WTC11 (cell line): ENCODE measurements around the gene CBX7. TPM values are rescaled to one million over a fixed set of nuclear protein-coding genes. Genes with fewer than 3 reads are reported as not detected.

Experiments used
- ATAC-seq: fragments of 200-7000 bp; cut with Tn5 transposase; 2 replicates; pipeline ENCODE4 v1.10.0; 2021; ENCODE audit warnings: mild to moderate bottlenecking, moderate library complexity
- CTCF ChIA-PET: fragments of 300-600 bp; sonication (Branson Sonifier 250); formaldehyde crosslinking; loops from one replicate; lab custom pipeline; 2021; ENCODE audit warnings: antibody characterized with exemption; lab: Charles Lee
- POLR2A ChIA-PET: fragments of 350-600 bp; sonication (Branson Sonifier 250); formaldehyde crosslinking; loops from one replicate; lab custom pipeline; 2021; ENCODE audit warnings: antibody characterized with exemption; lab: Charles Lee
- DNase-seq: peaks from one replicate; pipeline ENCODE4 v3.0.0; 2021; ENCODE audit warnings: low spot score
- H3K27ac Mint-ChIP-seq: 2 replicates; pipeline ENCODE4 v1.8.0; 2021; ENCODE audit warnings: mixed read lengths
- H3K27me3 Mint-ChIP-seq: 2 replicates; pipeline ENCODE4 v1.8.0; 2021; ENCODE audit warnings: low read depth, mild to moderate bottlenecking, moderate library complexity, mixed read lengths
- H3K36me3 Mint-ChIP-seq: 2 replicates; pipeline ENCODE4 v1.8.0; 2021; ENCODE audit warnings: mixed read lengths
- H3K4me1 Mint-ChIP-seq: 2 replicates; pipeline ENCODE4 v1.8.0; 2022; ENCODE audit warnings: mixed read lengths
- H3K4me3 Mint-ChIP-seq: 2 replicates; pipeline ENCODE4 v1.8.0; 2021; ENCODE audit warnings: mild to moderate bottlenecking, moderate library complexity, mixed read lengths
- H3K9me3 Mint-ChIP-seq: 2 replicates; pipeline ENCODE4 v1.8.0; 2021; ENCODE audit warnings: mixed read lengths
- ELF4 ChIP-seq: sonication (generic); formaldehyde crosslinking; IDR thresholded peaks from 2 replicates; pipeline ENCODE4 v1.8.1; 2022; ENCODE audit warnings: low read depth, mild to moderate bottlenecking, moderate library complexity, missing genetic modification reagents
- ETV6 ChIP-seq: sonication (generic); formaldehyde crosslinking; IDR thresholded peaks from 2 replicates; pipeline ENCODE4 v1.8.1; 2022; ENCODE audit warnings: mild to moderate bottlenecking, missing genetic modification reagents
- JAZF1 ChIP-seq: fragments of 250-450 bp; sonication (Bioruptor Pico); IDR thresholded peaks from 2 replicates; pipeline ENCODE4 v1.9.0; 2021; ENCODE audit warnings: moderate library complexity, mild to moderate bottlenecking, inconsistent platforms
- NFE2L1 ChIP-seq: sonication (generic); formaldehyde crosslinking; IDR thresholded peaks from 2 replicates; pipeline ENCODE4 v1.8.1; 2023; ENCODE audit warnings: missing genetic modification reagents
- NR3C1 ChIP-seq: sonication (generic); formaldehyde crosslinking; conservative IDR thresholded peaks from 2 replicates; pipeline ENCODE4 v1.8.1; 2023; ENCODE audit warnings: low read depth, mild to moderate bottlenecking, missing genetic modification reagents
- TEAD1 ChIP-seq: sonication (generic); formaldehyde crosslinking; IDR thresholded peaks from 2 replicates; pipeline ENCODE4 v1.8.0; 2022; ENCODE audit warnings: mild to moderate bottlenecking, missing genetic modification reagents
- TP53 ChIP-seq: sonication (generic); formaldehyde crosslinking; IDR thresholded peaks from 2 replicates; pipeline ENCODE4 v1.8.1; 2023; ENCODE audit warnings: mild to moderate bottlenecking, missing genetic modification reagents
- ZNF219 ChIP-seq: sonication (generic); formaldehyde crosslinking; IDR thresholded peaks from 2 replicates; pipeline ENCODE4 v1.8.0; 2023; ENCODE audit warnings: missing genetic modification reagents, mild to moderate bottlenecking, borderline replicate concordance
- ZNF232 ChIP-seq: sonication (generic); formaldehyde crosslinking; IDR thresholded peaks from 2 replicates; pipeline ENCODE4 v1.8.0; 2022; ENCODE audit warnings: mild to moderate bottlenecking, missing genetic modification reagents
- ZNF263 ChIP-seq: sonication (generic); formaldehyde crosslinking; IDR thresholded peaks from 2 replicates; pipeline ENCODE4 v1.8.1; 2022; ENCODE audit warnings: low read depth, mild to moderate bottlenecking, moderate library complexity, missing genetic modification reagents
- ZSCAN18 ChIP-seq: fragments of 250-450 bp; sonication (Bioruptor Pico); IDR thresholded peaks from 2 replicates; pipeline ENCODE4 v2.1.2; 2022; ENCODE audit warnings: mild to moderate bottlenecking, moderate library complexity
- total RNA-seq: library from RNA; stranded (reverse); gene quantifications from 3 replicates; pipeline ENCODE4 v1.2.3, GENCODE V29; 2021
- TF ChIP-seq, protein P1 (sequence below): sonication (generic); formaldehyde crosslinking; IDR thresholded peaks from 2 replicates; pipeline ENCODE4 v1.8.0; 2023; ENCODE audit warnings: mild to moderate bottlenecking, missing genetic modification reagents
- TF ChIP-seq, protein P2 (sequence below): sonication (generic); formaldehyde crosslinking; IDR thresholded peaks from 2 replicates; pipeline ENCODE4 v1.8.1; 2023; ENCODE audit warnings: mild to moderate bottlenecking, missing genetic modification reagents, moderate library complexity
- TF ChIP-seq, protein P3 (sequence below): sonication (generic); formaldehyde crosslinking; IDR thresholded peaks from 2 replicates; pipeline ENCODE4 v1.8.1; 2023; ENCODE audit warnings: mild to moderate bottlenecking, missing genetic modification reagents
- TF ChIP-seq, protein P4 (sequence below): fragments of 250-450 bp; sonication (Bioruptor Pico); conservative IDR thresholded peaks from 2 replicates; pipeline ENCODE4 v1.9.0; 2021; ENCODE audit warnings: mild to moderate bottlenecking
- TF ChIP-seq, protein P5 (sequence below): fragments of 250-450 bp; sonication (Bioruptor Pico); IDR thresholded peaks from 2 replicates; pipeline ENCODE4 v1.9.0; 2021; ENCODE audit warnings: mild to moderate bottlenecking, borderline replicate concordance

Gene CBX7
- total RNA-seq, 1 experiment from 2014 or later = 10.6 TPM

- Mint-ChIP-seq H3K36me3 (no peaks in the 10 kb centered on the region), H3K9me3 (no peaks in the 10 kb centered on the region), H3K4me3 (no peak overlapping the region), H3K27ac (no peak overlapping the region), H3K4me1 (peaks cover 41% of the 10 kb centered on the region), H3K27me3 (peaks cover 49% of the 10 kb centered on the region)
- ChIA-PET CTCF (interaction anchor here (1.5 to 2.3 kb wide), 2 partner anchors 19 to 189 kb away, joined by 3 to 6 read pairs; no protein-coding TSS in a partner anchor), POLR2A (no interaction called here)
- DNase-seq (no peak), ATAC-seq (no peak)
- TF ChIP-seq JAZF1 (CRISPR knock-in tag) (no peak), ELF4 (CRISPR knock-in tag) (no peak), ZNF232 (CRISPR knock-in tag) (no peak), ZNF219 (CRISPR knock-in tag) (no peak)
Measured at GRCh38 chr22:39115977-39116621, 36.4 kb downstream of the CBX7 start.

DNA sequence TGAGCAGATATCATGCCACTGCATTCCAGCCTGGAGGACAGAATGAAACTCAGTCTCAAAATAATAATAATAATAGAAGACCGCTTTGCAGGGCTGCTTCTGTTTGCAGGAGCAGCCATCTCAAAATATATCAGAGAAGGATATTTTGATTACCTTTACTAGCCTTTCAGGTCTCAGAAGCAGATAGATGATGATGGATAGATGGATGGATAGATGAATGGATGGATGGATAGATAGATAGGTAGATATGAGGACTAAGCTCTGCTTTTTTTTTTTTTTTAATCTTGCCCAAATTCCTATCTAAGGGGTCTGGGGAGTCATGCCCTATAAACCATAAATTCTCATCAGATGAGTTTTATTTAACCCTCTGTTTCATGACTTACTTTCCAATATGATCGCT, 36.9 kb downstream of the CBX7 start:
- DNase-seq = no peak
- Mint-ChIP-seq H3K27ac (no peak overlapping the region), H3K9me3 (no peaks in the 10 kb centered on the region), H3K36me3 (no peaks in the 10 kb centered on the region), H3K27me3 (peaks cover 53% of the 10 kb centered on the region), H3K4me1 (peaks cover 46% of the 10 kb centered on the region), H3K4me3 (no peak overlapping the region)
- no peak for ATAC-seq
- TF ChIP-seq ETV6 (CRISPR knock-in tag) (no peak), ZNF219 (CRISPR knock-in tag) (no peak), NR3C1 (CRISPR knock-in tag) (no peak), TEAD1 (no peak)
- TF ChIP-seq, protein P1, sequence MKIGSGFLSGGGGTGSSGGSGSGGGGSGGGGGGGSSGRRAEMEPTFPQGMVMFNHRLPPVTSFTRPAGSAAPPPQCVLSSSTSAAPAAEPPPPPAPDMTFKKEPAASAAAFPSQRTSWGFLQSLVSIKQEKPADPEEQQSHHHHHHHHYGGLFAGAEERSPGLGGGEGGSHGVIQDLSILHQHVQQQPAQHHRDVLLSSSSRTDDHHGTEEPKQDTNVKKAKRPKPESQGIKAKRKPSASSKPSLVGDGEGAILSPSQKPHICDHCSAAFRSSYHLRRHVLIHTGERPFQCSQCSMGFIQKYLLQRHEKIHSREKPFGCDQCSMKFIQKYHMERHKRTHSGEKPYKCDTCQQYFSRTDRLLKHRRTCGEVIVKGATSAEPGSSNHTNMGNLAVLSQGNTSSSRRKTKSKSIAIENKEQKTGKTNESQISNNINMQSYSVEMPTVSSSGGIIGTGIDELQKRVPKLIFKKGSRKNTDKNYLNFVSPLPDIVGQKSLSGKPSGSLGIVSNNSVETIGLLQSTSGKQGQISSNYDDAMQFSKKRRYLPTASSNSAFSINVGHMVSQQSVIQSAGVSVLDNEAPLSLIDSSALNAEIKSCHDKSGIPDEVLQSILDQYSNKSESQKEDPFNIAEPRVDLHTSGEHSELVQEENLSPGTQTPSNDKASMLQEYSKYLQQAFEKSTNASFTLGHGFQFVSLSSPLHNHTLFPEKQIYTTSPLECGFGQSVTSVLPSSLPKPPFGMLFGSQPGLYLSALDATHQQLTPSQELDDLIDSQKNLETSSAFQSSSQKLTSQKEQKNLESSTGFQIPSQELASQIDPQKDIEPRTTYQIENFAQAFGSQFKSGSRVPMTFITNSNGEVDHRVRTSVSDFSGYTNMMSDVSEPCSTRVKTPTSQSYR = no peak
- CTCF ChIA-PET = interaction anchor here (1.2 to 2.3 kb wide), 3 partner anchors 16 to 188 kb away, joined by 3 to 6 read pairs (median 4); no protein-coding TSS in a partner anchor
- POLR2A ChIA-PET = interaction anchor here (0.6 kb wide), 1 partner anchor 75 kb away, joined by 3 read pairs; the partner anchor contains the start of gene APOBEC3F

DNA sequence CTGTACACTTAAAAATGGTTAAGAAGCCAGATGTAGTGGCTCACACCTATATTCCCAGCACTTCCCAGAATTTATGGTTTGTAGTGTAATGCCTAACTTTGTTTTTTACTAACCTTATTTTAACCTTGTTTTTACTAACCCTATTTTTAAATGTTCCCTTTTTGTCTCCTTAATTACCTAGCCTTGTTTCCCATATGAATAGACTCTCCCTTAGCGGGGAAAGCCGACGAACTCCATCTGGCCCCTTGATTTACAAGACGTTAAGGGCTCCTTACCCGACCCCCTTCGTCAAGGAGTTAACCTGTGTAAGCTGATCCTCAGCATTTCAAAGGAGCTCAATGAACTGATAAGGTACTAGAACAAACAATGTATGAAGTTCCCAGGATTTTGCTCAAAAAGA, 38.4 kb downstream of the CBX7 start:
- peak; percentile 51 for DNase-seq
- Mint-ChIP-seq H3K4me1 (peaks cover 48% of the 10 kb centered on the region), H3K9me3 (no peaks in the 10 kb centered on the region)
- TF ChIP-seq ZSCAN18 (CRISPR knock-in tag) (no peak), TP53 (no peak), NFE2L1 (CRISPR knock-in tag) (no peak), ZNF263 (CRISPR knock-in tag) (no peak)
- TF ChIP-seq, protein P2, sequence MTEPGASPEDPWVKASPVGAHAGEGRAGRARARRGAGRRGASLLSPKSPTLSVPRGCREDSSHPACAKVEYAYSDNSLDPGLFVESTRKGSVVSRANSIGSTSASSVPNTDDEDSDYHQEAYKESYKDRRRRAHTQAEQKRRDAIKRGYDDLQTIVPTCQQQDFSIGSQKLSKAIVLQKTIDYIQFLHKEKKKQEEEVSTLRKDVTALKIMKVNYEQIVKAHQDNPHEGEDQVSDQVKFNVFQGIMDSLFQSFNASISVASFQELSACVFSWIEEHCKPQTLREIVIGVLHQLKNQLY (CRISPR knock-in tag) = no peak
- TF ChIP-seq, protein P3, sequence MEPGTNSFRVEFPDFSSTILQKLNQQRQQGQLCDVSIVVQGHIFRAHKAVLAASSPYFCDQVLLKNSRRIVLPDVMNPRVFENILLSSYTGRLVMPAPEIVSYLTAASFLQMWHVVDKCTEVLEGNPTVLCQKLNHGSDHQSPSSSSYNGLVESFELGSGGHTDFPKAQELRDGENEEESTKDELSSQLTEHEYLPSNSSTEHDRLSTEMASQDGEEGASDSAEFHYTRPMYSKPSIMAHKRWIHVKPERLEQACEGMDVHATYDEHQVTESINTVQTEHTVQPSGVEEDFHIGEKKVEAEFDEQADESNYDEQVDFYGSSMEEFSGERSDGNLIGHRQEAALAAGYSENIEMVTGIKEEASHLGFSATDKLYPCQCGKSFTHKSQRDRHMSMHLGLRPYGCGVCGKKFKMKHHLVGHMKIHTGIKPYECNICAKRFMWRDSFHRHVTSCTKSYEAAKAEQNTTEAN (CRISPR knock-in tag) = no peak
- TF ChIP-seq, protein P4, sequence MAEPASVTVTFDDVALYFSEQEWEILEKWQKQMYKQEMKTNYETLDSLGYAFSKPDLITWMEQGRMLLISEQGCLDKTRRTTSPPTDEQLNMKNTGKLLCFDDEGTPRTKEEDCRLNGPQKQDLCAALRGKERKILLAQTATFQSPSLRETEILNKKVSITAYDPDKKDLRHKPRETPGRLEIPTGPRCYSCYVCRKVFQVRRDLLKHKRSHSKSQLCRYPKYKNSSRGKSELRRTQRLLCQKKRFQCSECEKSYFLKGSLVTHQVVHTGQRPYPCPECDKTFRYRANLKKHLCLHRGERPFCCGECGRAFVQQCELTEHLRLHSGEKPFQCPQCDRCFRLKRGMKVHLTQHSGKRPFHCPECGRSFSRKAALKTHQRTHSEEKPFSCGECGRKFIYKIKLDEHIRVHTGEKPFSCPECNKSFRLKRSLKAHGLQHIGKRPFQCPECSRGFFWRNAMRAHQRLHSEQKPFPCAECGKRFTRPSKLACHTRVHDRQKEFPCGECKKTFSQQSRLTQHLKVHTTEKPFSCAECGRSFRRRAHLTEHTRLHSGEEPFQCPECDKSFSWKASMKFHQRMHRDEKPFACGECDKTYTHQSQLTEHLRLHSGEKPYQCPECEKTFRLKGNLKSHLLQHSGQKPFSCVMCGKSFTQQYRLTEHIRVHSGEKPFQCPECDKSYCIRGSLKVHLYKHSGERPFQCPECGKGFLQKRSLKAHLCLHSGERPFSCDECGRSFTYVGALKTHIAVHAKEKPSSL (CRISPR knock-in tag) = no peak
- TF ChIP-seq, protein P5, sequence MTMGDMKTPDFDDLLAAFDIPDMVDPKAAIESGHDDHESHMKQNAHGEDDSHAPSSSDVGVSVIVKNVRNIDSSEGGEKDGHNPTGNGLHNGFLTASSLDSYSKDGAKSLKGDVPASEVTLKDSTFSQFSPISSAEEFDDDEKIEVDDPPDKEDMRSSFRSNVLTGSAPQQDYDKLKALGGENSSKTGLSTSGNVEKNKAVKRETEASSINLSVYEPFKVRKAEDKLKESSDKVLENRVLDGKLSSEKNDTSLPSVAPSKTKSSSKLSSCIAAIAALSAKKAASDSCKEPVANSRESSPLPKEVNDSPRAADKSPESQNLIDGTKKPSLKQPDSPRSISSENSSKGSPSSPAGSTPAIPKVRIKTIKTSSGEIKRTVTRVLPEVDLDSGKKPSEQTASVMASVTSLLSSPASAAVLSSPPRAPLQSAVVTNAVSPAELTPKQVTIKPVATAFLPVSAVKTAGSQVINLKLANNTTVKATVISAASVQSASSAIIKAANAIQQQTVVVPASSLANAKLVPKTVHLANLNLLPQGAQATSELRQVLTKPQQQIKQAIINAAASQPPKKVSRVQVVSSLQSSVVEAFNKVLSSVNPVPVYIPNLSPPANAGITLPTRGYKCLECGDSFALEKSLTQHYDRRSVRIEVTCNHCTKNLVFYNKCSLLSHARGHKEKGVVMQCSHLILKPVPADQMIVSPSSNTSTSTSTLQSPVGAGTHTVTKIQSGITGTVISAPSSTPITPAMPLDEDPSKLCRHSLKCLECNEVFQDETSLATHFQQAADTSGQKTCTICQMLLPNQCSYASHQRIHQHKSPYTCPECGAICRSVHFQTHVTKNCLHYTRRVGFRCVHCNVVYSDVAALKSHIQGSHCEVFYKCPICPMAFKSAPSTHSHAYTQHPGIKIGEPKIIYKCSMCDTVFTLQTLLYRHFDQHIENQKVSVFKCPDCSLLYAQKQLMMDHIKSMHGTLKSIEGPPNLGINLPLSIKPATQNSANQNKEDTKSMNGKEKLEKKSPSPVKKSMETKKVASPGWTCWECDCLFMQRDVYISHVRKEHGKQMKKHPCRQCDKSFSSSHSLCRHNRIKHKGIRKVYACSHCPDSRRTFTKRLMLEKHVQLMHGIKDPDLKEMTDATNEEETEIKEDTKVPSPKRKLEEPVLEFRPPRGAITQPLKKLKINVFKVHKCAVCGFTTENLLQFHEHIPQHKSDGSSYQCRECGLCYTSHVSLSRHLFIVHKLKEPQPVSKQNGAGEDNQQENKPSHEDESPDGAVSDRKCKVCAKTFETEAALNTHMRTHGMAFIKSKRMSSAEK = no peak
- TF ChIP-seq, all 79 proteins: peak for 0
- ATAC-seq = peak; percentile 84
- Mint-ChIP-seq H3K36me3 (no peaks in the 10 kb centered on the region), H3K27ac (peak overlapping the region; percentile 35), H3K27me3 (peaks cover 53% of the 10 kb centered on the region), H3K4me3 (peak overlapping the region; percentile 57)
- POLR2A ChIA-PET = interaction anchor here (0.6 to 1.1 kb wide), 3 partner anchors 94 to 241 kb away, joined by 3 to 9 read pairs (median 4); no protein-coding TSS in a partner anchor
- CTCF ChIA-PET = interaction anchor here (0.9 to 2.3 kb wide), 12 partner anchors 10 to 345 kb away, joined by 3 to 11 read pairs (median 5); partner anchors contain the start of gene APOBEC3B
